Eye (tissue), 1 donor: ENCODE results near the gene BNIP5.

ENCODE experiments used
- DNase-seq: peaks from one replicate; pipeline ENCODE4 v3.0.0-alpha.2; 2015

The BNIP5 gene, protein sequence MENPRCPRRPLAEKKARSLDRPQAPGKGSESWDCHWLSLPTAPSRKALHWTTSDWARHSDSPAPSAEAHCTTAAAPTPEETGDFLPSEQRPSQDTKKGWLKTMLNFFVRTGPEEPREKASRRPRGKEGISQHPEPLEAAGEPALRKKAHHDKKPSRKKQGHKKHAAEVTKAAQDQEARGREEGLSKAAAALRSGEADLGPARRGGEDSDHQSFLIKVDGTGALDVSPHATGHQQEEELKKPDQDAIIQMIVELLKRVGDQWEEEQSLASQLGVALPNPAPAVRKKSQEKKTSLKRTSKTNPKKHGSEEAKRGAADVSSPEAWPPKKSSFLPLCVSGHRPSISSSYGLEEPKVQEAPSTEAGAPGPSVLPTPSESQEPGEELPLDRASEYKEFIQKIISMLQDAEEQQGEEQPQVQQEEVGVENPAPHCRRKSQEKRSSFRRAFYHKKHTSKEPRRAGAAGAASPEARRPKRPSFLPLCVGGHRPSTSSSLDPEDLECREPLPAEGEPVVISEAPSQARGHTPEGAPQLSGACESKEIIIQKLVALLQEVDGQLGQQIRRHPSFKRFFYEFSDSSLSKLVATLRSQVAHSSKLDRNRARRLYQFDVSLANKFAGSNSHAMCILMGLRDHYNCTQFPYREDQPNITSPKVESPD

DNA sequence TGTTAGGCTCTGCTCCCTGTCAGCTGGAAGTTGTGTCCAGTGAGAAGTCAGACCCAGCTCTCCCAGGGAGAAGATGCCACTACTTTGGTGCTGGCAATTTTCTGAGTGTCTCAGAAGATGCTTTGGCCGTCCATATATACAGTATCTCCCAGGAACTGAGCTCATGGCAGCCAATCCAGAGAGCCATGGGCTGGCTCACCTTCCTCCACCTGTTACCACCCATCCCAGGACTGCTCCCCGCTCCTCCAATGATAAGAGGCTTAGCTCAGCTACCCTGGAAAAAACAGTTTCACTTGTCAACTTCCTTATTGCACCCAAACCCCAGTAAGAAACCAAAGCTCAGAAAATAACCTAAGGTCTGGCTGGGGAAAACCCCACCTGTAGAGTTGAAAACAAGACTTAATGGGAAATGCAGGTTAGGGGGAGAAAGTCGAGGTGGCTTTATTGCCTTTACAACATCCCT, at the start of gene BNIP5:
Gene BNIP5, minus strand, starts transcription at position 110 of the 463 bp plus-strand sequence. CDS start 6,198 bp downstream, outside the sequence.
- DNase-seq: no peak

DNA sequence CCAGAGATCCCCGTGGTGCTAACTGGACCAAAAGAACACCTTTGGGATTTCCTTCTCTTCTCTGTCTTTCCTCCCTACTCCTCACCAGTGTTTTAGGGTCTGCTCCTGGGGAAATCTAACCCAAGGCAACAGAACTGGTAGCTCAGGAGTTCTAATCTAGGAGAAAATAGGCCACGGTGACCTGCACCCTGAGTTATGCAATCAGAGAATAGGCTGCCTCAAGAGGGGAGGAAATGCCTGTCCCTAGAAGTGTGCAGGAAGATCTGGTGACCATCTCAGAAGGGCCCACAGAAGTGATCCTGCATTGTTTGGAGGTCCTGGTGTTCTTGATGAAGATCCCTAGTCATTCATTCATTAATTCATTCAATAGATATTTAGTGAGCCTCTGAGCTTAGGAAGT, 47.4 kb upstream of the BNIP5 start:
- DNase-seq: no peak

DNA sequence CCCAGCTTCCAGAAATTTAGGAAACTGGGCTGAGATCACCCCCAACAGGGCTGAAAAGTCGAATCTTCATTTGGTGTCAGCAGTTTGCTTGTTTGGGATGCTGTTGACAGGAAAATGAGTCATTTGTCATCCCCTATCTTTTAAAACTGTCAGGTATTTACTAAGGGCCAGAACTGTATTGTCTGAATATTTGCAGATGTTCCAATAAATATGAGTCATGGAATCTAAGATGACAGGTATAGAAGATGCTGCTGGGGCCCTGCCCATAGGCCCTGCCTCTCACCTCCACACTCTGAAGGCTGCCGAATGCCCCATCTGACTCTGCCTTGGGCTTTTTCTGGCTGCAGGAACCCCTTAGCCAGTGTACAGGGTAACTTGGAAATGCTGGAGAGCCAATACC, 46.9 kb upstream of the BNIP5 start:
- DNase-seq: no peak

DNA sequence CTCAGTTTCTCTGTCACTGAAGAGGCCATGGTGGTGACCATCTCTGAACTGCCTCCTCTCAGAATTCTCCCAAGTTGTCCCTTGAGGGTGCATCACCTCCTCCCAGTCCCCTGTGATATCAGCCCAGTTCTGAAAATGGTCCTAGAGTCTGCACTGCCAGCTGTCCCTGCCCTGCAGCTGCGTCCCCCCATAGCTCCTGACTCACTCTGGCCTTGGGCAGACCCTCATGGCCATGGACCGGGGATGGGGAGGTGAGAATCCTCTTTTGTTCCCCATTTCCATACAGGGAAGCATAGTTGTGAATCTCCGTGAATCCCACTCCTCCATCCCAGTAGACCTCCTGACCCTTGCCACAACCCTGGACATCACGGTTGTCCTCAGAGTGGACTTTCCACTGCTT, 46.3 kb upstream of the BNIP5 start:
- DNase-seq: no peak

DNA sequence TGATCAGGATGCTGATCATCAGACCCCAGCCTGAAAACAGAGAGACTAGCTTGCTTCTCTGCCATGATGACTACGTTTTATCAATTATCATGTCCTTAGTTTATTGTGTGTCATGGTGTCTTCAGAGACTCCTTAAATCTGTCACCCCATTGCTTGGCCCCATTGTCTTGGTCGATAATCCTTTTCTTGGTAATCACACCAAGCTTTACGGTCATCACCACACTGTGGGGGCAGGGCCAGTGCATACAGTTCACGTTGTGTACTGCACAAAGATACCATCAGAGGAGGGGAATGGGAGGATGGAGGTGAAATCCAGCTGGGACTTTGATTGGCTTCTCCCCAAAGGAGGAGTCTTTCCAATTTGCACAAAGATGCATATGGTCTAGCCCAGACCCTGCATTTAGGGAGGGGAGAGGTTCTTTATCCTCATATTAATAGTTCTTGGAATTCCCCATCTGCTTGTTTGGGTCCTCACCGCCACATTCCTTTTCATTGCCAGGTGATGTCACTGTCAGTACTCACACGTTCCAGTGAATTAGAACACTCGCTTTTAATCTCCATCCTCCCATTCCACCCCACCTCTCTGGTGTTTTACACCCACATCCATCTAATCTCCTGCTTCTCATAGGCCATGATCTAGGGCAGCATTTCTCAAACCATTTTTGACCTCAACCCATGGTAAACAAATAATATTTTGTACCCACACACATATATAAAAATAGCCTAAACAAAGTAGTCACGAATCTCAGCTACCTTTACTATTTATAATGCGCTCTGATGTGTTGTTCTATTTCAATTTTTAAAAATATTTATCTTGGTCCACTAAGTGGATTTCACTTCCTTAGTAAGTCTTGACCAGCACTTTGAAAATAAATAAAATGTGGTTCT, 45.1 kb upstream of the BNIP5 start:
- DNase-seq: no peak

DNA sequence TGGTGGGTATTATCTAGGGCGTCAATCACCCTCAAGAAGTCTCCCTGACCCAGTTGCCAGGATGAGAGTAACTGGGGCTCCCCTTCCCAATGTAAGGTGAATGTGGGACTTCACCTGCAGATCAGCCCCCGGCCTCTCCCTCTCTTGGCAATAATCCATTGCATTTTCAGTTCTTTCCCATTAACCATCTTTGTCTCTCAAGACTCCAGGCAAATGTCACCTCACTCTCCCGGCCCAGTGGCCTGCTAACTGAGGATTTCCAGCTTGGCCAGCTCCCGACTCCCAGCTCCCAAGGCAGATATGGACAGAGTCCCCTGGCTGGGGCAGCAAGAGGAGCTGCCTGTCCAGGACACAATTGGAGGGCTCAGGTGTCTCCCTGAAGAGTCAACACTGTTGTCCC, 43.5 kb upstream of the BNIP5 start:
- no peak for DNase-seq

DNA sequence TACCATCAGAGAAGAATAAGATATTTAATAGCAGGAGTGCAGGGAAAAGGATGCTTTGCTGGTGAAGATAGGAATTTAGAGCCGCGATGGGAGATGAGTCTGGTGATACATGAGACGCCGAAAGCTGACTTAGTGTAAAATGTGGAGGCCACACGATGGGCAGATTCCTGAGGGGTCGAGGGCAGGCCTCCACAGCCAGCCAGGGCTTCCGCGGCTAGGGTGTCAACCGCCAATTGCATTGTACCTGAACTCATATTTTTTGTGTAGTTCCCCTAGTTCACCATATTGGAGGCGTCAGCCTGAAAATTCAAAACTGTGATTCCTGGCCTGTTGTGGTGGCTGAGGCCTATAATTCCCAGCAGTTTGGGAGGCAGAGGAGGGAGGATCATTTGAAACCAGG, 42.2 kb upstream of the BNIP5 start:
- DNase-seq: no peak

DNA sequence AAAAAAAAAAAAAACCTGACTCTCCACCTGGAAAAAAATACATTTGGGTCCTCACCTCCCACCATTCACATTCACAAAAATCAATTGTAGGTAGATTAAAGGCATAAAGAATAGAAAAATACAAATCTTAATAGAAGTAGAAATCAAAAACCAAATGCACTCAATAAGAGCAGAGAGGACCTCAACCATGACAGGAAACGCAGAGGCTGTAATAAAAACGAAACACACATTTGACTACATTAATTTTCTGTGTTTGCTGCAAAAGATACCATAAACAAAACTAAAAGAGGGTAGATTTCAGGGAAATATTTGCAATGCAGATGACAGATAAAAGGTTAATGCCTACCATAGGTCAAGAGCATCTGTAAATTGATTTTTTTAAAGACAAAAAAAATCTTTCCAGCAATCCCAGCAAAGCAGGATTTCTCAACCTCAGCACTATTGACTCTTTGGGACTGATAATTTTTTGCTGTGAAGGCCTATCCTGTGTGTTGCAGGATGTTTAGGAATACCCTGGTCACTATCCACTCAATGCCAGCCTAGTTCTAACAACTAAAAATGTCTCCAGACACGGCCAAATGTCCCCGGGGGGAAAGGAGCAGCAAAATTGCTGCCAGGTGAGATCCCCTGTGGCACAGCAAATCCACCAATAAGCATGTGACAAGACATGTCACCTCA, 41.7 kb upstream of the BNIP5 start:
- DNase-seq: no peak

DNA sequence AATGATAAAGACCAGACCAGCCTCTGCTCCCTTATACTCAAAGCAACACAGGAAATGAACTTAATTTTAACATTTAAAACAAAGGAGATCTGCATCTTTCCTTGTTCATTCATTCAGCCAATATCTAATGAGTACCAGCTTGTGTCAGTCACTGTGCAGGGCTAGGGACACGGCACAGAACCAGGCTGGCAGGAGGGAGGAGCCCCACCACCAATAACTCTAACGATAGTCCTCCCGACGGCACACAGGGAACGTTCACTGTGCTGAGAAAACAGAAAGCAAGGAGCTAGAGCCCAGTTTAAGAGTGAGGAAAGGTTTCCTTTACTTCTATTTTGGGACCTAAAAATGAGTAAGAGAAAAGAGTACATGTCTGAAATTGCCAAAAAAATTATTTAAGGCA, 40.9 kb upstream of the BNIP5 start:
- no peak for DNase-seq

DNA sequence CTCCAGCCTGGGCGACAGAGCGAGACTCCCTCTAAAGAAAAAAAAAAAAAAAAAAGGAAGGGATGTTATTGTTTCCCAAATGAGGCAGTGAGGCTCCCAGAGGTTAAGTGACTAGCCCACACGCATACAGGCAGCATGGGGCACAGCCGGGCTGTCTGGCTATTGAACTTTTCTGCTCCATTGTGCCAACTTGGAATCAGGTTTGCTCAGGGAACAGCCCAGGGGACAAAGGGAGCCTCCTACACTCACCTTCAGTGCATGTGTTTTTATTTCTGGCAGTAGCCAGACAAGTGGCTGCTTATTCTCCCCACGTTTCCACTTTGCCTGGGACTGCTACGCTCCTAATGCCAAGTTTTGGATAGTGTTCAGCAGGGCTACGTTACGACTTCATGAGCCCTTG, 40.1 kb upstream of the BNIP5 start:
- DNase-seq: no peak

DNA sequence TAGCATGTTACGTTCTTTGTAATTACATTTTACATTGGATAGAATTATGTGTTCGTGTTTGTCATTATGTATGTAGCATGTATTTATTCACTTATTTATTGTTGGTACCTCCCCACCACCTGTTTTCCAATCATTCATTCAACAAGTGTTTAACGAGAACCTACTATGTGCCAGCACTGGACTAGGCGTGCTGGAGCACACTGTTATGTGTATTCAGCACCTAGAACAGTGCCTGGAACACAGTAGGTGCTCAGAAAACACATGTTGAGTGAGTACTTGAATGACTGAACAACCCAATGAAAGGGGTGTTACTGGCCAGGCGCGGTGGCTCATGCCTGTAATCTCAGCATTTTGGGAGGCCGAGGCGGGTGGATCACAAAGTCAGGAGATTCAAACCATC, 39.5 kb upstream of the BNIP5 start:
- DNase-seq: no peak

DNA sequence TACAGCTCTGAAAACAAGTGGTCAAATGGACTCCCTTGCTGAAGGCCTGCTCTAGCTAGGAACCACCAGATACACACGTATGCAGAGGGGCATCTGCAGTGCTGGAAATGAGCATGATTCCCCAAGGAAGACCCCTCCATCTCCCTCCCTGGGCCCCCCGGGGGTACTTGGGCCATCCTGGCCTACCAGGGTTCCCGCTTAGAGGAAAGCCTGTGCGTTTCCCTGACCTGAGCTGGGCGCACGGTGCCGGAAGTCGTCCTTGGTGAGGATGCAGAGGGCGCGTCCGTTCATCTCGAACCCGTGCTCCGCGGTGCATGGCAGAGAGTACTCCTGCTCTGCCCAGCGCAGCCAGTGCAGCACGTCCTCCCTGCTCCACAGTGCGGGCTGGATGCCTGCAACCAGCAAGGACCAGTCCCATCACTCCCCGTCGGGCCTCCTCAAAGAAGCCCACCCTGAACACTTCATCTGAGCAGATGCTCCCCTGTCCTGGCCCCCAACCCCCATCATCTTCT, 39.0 kb upstream of the BNIP5 start:
- no peak for DNase-seq

DNA sequence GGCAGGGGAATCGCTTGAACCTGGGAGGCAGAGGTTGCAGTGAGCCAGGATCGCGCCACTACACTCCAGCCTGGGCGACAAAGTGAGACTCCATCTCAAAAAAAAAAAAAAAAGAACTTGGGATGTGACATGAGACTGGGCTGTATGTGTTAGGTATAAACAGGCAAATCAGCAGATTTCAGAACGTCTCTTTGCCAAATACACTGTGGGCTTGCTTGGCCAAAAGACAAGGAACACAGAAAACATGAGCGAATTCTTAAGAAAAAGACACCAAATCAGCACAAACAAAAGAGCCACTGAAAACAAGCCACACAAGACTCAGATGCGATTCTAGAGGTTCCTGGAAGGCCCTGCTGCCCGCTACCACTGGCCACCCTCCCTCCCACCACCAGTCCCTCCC, 38.3 kb upstream of the BNIP5 start:
- no peak for DNase-seq

DNA sequence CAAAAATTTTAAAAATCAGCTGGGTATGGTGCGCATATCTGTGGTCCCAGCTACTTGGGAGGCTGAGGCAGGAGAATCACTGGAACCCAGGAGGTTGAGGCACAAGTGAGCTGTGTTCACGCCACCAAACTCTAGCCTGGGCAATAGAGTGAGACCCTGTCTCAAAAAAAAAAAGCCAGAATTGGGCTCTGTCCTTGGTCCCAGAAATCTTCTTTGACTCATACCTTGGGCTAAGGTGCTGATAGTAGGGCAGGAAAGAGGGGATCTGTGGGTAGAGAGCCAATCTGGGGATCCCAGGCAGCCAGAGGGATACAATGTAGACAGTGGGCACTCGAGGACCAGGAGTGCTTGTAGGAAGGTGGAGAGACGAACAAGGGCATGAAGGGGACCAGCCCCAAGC, 37.5 kb upstream of the BNIP5 start:
- no peak for DNase-seq

DNA sequence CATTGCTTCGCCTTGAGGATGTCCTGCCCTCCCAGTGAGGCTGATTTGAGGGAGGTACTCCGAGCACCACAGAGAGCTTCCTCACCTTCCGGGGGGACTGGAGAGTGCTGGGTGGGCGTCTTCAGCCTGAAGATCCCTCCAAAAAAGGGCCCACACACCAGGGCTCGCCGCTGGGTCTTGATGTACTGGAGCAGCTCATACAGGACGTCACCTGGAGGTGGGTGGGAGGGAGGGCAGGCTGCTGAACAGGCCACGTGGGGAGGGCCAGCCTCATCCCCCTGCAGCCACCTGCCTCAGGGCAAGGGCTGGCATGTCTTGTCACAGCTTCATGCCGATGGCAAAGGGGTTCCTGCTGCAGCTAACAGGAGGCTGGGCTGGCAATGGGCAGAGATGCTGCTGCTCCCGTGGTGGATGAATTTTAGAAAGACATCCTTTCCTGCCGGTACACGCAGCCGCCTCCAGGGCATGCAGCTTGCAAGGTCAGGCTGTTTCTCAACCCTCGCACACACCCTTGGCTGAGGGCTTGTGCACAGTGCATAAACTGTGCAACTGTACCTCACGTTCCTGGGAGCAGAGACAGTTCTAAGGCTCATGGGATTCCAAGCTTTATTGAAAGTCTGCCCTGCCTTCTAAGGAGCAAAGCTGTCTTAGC, 36.8 kb upstream of the BNIP5 start:
- DNase-seq: no peak

DNA sequence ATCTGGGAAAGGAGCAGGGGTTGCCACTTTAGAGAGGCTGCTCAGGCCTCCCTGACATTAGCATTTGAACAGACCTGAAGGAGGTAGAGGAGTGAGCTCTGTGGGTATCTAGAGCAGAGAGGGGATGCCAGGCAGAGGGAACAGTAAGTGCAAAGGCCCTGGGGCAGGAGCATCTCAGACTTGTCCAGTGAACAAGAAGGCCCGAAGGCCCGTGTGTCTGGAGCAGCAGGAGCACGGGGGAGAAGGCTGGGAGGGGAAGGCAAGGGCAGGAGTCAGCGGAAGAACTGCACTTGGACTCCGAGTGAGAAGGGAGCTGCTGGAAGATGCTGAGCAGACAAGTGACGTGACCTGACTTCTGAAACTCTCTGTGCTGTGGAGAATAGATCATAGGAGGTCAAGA, 35.4 kb upstream of the BNIP5 start:
- DNase-seq: no peak

DNA sequence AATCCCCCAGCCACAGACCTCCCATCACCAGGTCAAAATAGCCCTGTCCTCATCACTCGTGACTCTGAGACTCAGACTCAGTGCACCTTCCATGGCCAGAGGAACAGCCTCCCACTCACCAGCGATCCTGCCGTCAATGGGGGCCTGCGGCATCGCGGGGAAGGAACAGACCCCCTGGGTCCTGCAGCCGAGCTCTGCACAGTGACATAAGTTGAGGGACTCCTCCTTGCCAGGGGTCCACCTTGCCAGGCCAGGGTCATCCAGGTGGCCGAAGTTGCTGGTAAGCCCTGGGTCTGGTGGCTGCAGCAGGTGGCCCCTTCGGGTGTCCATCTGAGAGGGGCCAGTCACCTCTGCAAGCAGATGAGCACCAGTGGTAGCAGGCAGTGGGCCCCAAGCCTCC, 34.5 kb upstream of the BNIP5 start:
- DNase-seq: no peak

DNA sequence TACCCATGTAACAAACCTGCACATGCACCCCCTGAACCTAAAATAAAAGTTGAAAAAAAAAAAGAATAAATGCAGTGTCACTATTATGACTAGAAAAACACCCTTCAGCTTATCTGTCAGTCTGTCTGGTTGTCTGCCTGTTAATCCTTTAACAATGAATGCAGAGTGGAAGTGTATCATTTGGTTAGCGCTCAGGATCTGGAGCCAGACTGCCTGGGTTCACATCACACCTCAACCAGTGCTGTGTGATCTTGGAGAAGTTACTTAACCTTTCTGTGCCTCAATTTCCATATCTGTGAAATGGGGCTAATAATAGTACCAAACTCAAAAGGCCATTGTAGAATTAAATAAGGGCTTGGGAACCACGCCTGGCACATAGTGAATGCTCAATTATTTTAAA, 34.0 kb upstream of the BNIP5 start:
- no peak for DNase-seq

DNA sequence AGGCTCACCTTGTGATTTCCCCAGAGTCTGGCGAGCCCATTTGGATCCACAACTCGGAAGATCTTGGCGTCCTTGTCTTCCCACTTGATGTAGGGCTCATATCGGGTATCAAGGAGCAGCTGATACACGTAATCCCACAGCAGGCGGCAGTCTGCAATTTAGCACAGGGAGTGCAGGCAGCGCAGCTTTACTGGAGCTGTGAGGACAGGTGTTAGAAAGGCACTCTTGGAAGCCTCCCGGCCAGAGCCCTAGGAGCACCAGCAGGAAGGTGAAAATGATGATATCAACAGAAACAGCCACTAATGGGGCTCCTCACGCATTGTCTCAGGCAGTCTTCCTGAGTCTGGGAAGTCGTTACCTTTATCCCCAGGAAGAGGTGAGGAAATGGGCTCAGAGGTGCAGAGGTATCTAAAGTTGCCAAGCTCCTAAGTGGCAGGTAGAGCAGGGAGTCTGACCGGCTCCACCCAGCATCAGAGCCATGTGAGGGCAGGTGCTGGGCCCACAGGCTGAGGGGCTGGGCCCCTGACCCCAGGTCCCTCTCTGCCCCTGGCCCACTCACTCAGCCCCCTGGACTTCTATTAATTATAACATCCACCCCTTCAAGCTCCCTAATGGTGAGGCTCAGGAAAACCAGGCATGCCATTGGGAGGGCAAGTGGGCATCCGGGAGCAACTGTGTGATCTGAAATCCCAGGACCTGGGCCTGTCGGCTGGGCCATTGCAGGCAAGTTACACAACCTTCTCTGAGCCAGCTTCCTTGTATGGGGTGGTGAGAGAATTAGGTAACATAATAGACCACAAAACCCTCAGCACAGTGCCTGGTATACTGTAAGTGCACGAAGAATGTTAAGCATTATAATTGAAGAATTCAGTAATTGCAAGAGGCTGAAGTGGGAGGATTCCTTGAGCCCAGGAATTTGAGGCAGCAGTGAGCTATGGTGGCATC, 32.5 kb upstream of the BNIP5 start:
- no peak for DNase-seq

DNA sequence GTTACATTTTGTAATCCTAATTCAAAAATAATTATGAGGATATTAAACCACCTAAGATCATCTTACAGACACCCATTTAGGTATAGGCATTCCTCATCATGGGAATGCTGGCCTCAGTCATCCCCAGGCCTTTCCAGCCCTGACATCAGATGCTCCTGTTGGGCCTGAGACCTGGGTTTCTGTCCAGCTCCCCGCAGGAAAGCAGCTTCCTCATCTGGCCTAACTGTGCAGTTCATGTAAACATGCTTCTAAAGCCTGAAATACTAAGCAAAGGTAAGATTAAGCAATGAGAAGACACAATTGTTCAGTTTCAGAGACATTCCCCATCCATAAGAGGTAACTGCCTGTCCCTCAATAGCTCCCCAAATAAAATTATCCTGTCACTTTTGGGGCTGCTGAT, 31.7 kb upstream of the BNIP5 start:
- DNase-seq: no peak

DNA sequence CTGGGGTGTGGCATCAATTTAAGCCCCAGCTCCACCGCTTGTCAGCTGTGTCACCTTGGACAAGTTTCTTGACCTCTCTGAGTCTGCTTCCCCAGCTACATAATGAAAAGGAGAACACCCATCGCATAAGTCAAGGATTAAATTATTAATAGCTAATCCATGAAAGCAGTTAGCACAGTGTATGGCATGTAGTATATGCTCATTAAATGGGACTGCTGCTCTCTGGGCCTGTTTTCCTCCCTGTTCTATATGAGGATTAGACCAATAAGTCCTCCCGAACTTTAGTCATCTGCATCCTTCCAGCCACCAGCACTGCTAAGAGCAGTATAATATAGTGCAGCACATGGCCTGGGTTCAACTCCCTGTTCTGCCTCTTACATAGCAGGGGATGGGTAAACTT, 31.1 kb upstream of the BNIP5 start:
- DNase-seq: no peak
